ENCODE results near the gene ZMYND10.
A peak's percentile ranks its signal among the peaks of the same experiment; 100 is the strongest.

ZMYND10 gene

DNA sequence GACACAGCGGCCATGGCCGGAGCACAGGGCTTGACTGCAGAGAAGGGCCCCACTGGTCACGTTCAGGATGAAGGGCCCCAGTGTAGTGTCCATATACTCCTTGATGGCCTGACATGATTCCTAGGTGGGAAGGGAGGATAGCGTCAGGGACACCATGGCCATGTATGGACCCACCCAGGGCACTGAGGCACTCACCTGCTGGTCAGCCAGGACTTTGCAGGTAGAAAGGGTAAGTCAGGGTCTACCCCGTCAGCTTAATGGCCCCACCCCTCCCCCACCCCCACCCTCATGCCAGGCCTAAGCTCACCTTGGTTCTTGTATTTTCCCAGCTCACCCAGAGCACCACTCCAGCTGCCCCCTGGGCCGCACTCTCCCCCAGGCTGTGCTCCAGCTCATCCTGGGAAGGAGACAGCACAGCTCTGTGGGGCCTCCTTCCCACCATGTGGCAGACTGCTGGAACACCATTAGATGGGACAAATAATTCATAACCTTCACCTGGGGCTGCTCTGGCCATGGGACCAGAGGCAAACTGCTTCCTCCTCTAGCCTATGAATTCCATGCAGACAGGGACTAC lies 44.8 kb downstream of the ZMYND10 start:
- DNase-seq = peak; percentile 33

DNA sequence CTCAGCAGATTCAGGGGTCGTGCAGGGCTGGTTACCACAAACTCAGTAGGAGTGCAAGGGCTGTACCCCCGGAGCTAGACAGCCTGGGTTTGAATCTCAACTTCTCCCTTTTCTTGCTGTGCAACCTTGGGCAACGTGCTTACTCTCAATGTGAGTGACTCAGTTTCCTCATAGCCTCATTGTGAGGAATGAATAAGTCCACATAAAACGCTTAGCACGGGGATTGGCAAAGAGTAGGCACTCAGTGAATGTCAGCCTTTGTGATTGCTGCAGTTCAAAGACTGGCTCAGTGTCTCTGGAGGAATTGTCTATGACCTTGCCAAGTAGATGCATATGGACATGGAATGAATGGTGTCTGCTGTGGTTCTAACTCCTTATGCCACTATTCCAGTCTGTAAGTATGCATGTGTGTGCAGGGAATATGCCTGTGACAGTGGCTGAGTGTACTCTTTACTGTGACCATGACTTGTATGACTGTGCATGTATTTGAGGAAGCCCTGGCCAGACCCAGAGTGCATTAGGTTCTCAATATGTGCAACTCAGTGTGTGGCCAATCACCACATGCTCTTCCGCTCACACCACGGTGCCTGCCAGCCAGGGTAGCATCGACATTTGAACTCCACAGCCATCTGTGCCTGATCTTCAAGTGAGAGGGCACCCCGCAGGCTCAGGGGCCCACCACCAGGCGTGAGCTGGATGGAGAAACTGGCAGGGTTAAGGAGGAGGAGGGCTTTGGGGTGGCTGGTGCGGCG lies 45.4 kb downstream of the ZMYND10 start:
- DNase-seq = peak; percentile 63

DNA sequence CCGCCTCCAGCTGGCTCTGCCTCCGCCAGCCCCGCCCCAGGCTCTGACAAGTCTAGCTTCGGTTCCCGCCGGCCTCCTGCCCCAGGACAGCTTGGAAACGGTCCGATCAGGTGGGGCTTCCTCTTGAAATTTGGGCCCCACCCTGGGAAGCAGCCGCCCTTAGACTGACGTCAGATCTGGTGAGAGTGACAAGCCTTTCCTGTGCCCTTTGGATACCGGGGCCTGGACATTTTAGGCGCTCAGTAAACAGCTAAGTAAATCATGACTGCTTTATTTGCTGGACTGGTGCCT lies 45.9 kb downstream of the ZMYND10 start:
- DNase-seq = no peak

DNA sequence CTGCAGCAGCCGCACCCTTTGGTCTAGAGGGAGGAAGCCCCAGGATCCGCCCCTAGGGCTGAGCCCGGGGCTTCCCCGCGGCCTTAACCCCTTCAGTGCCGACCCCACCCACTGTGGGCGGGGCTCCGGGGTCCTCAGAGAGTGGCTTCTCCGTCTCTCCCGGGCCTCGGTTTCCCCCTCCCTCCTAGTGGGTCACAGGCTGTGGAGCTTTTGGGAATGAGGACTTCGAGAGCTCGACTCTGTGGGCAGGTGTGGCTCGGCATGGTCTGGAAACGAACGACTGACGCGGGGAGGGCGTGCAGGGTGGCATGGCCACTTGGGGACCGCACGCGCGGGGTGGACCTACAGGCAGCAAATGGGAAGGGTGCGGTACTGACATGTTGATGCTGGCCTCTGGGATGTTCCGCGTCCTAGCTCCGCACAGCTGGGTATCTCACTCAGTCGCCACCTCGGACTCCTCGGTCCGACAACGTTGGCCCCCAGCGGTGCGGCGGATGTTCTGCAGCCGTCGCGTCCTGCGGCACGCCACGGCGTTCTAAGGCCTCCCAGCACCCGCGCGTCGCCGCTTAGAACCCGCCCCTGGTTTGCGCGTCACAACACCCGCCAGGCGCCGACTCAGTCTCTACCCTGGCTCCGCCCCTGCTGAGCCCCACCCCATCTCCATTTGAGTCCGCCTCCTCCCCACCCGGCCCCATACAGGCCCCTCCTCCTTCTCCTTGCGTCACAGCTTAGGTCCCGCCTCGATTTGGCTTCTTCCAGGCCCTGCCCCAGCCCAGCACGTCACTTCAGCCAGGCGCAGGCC lies 46.5 kb downstream of the ZMYND10 start, which contains the start of the genes HYAL3 and NAA80:
TSS of gene HYAL3 (minus strand) at position 570 of the 802 bp plus-strand sequence. CDS start 3,803 bp downstream, outside the sequence.
TSS of gene NAA80 (minus strand) at position 570 of the 802 bp plus-strand sequence. CDS start 1,942 bp downstream, outside the sequence.
- DNase-seq = peak; percentile 100

DNA sequence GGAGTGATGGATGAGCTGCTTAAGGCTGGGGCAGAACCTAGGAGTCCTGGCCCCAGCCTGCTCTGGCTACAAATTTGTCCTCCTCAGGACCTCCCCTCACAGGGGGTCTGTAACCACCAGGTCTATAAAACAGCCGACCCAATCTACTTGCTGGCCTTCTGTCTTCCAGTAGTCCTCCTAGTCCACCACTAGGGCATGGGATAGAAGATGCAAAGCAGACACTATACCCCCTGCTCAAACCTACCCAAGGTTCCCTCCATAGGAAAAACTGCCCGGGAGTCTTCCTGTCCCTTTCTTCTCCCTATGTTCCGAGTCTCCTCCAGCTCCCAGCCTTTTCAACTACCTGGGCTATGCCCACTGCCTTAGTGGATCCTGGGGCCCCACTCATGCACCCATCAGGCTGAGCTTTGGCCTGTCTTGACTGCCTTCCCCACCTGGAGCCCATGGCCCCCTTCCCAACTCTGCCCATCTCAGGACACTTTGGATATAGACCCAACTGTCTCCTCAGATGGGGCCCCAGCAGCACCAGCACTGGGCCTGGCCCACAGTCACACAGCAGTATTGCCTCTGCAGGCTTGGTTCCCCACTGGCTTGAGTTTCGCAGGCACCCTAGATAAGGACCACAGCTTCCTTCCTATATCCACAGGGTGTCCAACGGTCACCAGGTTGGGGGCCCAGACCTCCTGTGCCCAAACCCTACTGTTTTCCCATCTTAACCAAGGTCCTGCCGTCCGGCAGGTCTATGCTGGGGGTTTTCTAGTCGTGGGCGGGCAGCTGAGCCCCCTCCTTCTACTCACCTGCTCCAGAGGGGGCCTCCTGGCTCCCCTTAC lies 47.4 kb downstream of the ZMYND10 start:
- peak; percentile 46 for DNase-seq

DNA sequence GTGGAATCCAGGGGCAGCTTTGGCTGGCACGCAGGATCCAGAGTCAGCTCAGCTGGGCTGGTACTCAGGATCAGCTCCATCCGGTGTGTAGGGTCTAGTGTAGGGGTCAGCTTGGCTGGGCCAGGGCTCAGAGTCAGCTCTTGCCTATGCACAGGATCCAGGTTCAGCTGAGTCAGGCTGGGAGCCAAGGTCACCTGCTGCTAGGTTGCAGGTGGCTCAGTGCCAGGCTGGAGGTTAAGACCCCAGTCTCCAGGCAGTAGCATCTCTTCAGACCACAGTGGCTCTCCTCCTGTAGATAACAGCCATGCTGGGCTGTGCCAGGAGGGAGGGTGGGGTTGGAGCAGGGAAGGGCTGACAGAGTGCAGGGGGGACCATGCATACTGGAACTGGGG lies 48.2 kb downstream of the ZMYND10 start:
- DNase-seq = peak; percentile 50

DNA sequence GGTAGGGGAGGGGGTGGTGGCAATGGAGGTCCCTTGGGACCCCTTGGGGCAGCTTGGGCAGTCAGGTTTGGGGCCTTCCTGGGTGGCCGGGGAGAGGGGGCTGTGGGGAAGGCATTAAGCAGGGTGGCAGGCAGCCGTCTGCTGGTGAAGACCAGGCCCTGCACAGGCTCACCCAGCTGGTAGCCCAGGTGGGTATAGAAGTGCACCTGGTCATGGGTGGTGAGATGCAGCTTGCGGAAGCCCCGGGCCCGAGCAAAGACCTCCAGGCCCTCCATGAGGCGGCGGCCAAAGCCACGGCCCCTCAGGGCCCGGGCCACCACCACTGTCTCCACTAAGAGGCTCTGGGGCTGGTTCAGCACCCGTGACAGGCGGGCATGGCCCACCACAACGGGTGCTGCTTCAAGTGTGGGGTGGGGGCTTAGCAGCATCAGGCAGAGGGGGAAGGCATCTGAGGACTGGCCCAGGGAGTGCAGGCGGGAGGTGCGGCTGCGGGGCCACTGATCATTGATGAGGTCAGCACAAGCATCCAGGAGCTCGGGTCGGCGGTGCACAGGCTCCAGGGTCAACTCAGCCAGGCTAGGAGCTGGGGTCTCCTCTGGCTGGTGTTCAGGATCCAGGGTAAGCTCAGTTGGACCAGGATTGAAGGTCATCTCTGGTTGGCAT lies 48.7 kb downstream of the ZMYND10 start:
- peak; percentile 33 for DNase-seq

DNA sequence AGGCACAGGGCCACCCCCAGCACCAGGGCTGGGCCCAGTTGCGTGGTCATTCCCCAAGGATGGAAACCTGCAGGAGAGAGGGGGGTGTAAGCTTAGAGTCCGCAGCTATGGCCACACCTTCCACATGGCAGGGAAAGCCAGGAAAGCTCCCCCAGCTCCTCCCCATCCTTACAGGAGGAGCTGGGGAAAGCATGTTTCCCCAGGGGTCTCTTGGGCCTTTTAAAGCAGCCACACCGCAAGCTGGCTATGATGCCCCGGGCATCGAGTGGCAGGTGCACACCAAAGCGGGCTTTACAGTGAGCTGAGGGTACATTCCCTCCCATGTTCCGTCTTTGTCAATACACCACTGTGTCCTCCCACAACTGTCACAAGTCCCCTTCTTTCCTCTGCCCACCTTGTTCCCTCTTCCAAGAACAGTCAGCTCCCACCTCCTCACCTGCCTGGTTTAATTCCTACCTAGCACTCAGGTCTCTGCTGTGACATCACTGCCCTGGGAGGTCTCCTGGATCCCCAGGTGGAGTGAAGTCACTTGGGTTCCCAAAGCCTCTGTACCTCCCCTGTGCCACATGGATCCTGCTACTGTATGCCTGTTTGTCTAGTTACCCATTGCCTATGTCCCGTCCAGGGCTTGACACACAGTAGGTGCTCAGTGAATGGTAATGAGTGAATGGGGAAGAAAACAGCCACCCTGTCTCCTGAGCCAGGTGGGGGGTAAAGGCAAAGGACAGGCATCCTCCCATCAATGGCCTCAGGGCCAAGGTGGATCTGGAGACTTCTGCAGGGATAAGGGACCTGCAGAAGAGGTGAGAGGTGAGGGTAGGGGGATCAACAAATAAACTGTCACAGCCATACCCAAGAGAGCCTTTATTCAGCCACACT lies 49.7 kb downstream of the ZMYND10 start:
- DNase-seq = peak; percentile 17

DNA sequence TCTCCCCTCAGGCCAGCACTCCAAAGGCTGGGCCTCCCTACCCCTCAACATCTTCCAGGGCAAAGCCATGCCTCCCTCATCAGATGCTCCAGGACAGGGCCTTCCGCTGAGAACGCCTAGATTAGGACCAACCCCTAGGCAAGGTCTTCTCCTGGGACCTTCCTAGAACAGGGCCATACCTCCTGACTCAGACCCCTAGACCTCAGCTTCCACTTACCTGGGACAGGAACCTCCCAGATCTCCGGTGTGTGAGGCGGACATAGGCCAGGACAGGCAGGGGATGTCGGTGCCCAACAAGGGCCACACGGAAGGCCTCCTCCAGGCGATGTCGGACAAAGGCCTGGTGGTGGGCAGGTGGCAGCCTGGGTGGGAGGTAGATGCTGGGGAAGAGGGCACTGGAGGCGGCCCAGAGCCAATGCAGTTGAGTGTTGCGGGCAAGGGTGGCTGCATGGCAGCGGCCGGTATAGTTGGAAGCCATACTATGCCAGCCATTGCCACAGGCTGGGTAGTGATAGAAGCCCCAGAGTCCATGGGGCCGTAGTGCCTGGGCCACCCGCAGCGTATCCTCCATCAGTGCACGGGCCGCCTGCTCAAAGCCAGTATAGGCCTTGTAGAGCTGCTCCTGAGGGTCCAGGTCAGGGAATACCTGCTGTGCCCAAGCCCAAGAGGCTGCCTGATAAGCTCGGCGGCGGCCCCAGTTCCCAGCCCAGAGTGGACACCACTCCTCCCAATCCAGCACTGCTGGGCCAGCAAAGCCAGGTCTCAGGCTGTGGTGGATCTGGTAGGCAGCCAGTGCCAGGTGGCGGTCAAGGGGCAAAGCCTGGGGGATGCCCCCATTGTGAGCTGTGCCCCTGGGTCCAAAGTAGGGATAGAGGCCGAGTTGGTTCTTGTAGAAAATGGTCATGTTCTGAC lies 50.8 kb downstream of the ZMYND10 start:
- DNase-seq = peak; percentile 27

DNA sequence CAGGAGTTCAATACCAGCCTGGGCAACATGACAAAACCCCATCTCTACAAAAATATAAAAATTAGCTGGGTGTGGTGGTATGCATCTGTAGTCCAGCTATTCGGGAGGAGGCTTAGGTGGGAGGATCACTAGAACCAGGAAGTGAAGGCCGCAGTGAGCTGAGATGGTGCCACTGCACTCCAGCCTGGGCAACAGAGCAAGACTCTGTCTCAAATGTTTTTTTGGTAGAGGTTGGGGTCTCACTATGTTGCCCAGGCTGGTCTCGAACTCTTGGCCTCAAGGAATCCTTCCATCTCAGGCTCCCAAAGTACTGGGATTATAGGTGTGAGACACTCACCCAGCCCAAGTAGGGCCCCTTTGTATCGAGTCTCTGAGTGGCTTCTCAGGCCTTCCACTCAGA lies 51.4 kb downstream of the ZMYND10 start:
- DNase-seq = no peak

DNA sequence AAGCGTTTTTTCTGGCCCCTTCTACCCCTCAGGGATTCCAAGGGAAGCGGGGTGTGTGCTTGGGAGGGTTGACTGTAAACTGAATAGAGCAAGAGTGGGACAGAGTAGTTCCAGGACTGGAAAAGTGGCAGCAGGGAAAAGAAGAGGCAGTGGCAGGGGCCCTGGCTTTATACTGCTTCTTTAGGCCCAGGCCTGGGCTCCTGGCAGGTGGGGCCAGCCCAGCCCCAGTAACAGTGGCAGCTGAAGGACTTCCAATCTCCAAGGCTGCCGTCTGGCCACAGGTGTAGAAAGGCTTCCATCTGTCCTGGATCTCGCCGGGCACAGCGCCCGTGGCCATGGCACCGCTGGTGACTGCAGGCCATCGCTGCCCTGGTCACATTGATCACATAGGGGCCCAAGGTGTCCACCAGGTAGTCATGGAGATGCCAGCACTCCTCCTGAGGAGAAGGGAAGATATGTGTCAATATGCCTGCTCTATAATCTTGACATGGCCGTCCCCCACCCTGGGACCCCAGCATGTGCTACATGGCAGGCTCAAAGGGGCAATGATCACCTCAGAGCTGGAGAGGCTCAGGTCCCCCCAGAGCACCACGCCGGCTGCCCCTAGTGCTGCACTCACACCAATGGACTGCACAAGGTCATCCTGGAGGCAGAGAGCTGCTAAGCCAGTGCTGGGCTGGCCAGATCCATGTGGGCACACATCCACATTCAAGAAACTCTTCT lies 52.3 kb downstream of the ZMYND10 start:
- DNase-seq = peak; percentile 34

DNA sequence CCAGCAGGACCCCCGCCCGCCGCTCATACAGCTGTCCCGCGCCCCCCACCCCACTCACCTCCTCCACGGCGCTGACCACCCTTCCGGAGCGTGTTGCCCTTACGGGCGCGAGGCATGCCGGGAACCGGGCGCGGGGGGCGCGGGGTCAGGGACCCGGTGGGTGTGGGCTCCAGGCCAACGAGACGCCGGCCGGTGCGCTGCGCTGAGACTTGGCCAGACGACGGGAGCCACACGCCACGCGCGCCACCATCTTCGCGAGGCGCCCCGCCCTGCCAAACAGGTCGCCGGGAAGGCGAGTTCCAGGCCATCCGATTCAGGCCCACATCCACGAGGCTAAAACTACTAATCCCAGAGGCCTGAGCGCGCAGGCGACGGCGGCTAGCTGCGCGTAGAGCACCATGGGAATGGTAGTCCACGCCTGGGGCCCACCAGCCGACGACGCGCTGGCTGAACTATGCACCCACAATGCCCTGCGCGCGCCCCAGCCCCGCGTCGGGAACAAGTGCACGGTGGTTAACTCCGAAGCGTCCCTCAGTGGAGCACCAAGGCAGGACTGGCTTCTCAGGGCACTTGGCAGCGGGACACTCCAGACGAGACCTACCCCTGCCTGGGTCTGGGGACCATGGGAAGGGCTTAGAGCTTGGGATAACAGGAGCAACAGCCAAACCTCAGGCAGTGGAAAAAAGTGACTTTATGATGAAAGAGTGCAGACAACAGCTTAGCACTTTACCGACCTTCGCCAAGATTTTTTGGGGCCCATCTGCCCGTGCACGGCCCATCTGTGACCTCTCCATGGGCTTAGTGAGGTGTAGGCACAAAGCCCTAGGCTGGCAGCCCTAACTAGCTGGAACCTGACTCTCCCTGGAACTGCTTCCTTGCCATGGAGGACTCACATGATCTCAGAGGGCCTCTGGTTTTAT lies 53.1 kb downstream of the ZMYND10 start, which contains the start of gene IFRD2:
TSS of gene IFRD2 (minus strand) at position 271 of the 920 bp plus-strand sequence. CDS start at position 116, 155 bp downstream.
- DNase-seq = peak; percentile 98

All from femur (tissue), 1 donor.